HG03439 (cell line): ENCODE results near the gene RUNX1.
"Not testable (repeated sequence)": the region's sequence is repeated elsewhere in the genome, so short reads cannot be mapped to it uniquely, and the experiment has no call there.

Experiments
- ATAC-seq: cut with Tn5 transposase; IDR thresholded peaks from one replicate; pipeline ENCODE4 v1.9.1; 2021; ENCODE audit warnings: mild to moderate bottlenecking, moderate library complexity; ENCODE audit not compliant: unreplicated experiment

RUNX1 gene

GRCh38 chr21:34973685-34974084 lies 75.4 kb downstream of the RUNX1 start:
- no peak for ATAC-seq

GRCh38 chr21:34971656-34972055 lies 77.4 kb downstream of the RUNX1 start:
- ATAC-seq, result no peak

- no peak for ATAC-seq
Measured at GRCh38 chr21:34970566-34970965, 78.5 kb downstream of the RUNX1 start.

GRCh38 chr21:34970167-34970500 lies 79.0 kb downstream of the RUNX1 start:
- ATAC-seq, result no peak

- no peak for ATAC-seq
Measured at GRCh38 chr21:34969423-34970166, 79.5 kb downstream of the RUNX1 start.

- no peak for ATAC-seq
Measured at GRCh38 chr21:34968414-34969333, 80.4 kb downstream of the RUNX1 start.

- ATAC-seq, result no peak
Measured at GRCh38 chr21:34967509-34968289, 81.4 kb downstream of the RUNX1 start.

GRCh38 chr21:34966881-34967280 lies 82.2 kb downstream of the RUNX1 start:
- ATAC-seq, result not testable (repeated sequence)

GRCh38 chr21:34965200-34966174 lies 83.6 kb downstream of the RUNX1 start:
- ATAC-seq, result no peak

- no peak for ATAC-seq
Measured at GRCh38 chr21:34962586-34963222, 86.4 kb downstream of the RUNX1 start.

- no peak for ATAC-seq
Measured at GRCh38 chr21:34962136-34962535, 87.0 kb downstream of the RUNX1 start.

GRCh38 chr21:34960687-34961086 lies 88.4 kb downstream of the RUNX1 start:
- ATAC-seq, result no peak

GRCh38 chr21:34959607-34960006 lies 89.5 kb downstream of the RUNX1 start:
- ATAC-seq, result no peak

- ATAC-seq, result no peak
Measured at GRCh38 chr21:34958040-34958439, 91.1 kb downstream of the RUNX1 start.

GRCh38 chr21:34956416-34957316 lies 92.4 kb downstream of the RUNX1 start:
- no peak for ATAC-seq

- no peak for ATAC-seq
Measured at GRCh38 chr21:34953950-34954349, 95.2 kb downstream of the RUNX1 start.

GRCh38 chr21:34952701-34953100 lies 96.4 kb downstream of the RUNX1 start:
- ATAC-seq, result no peak

- ATAC-seq, result not testable (repeated sequence)
Measured at GRCh38 chr21:34951868-34952267, 97.2 kb downstream of the RUNX1 start.

- no peak for ATAC-seq
Measured at GRCh38 chr21:34950980-34951379, 98.1 kb downstream of the RUNX1 start.
